ENCODE data around the gene SLC9C2.
"Not testable (repeated sequence)": the region's sequence is repeated elsewhere in the genome, so short reads cannot be mapped to it uniquely, and the experiment has no call there.

SLC9C2 gene

DNA sequence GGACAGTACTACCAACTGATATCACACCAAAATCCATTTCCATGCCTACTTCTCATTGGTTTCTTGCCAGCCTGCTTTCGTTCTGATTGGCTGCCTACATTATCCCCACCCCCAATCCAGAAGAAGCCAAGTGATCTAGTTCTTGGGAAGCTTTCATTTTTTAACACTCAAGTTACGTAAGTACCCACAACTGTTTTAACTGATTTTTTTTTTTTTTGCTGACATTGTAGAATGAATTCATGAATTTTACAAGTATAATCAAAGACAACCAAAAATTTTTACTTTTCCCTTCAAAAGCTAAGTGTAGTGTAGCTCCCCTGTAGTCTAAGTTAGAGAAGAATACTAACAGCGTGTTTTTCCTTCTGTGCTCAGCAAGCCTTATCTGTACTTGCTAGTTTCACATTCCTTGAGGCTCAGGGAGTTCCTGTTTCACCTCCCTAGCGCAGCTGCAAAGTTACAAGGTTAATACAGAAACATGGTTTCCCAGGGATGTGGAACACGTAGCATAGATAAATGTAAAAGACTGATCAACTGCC is at the start of gene SLC9C2:
SLC9C2 (minus strand) TSS at position 17 of the 536 bp plus-strand sequence. CDS start 1,296 bp downstream, outside the sequence.
- no peak for DNase-seq (ENCODE audit: low read depth in 1 of 2, low spot score in 1 of 2)

DNA sequence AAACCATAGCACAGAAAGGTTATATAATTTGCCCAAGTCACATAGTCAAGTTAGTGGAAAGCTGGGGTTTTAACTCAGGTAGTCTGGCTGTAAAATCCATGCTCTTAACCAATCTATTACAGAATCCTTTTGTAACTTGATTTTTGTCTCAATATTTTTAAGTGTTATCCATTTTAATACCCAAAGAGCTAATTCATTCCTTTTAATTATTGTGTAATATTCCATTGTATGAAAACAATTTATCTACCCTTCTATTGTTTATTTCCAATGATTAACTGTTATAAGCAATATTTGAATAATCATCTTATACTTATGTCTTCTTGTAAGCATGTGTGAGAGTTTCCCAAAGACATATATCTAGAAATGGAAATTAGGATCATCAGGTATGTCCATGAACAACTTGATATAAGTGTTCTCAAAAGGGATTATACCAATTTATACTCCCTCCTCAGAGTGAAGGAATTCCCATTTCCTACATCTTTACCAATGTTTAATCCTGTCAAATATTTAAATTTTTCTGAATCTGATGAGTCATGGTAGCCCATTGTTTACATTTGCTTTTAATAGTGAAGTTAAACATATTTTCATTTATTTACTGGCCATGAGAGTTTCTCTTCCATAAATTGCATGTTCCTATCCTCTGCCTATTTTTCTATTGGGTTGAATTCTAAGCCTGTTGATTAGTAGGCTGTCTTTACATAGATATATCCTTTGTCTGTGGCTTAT is 46.2 kb upstream of the SLC9C2 start:
- no peak for DNase-seq (ENCODE audit: low read depth in 1 of 2, low spot score in 1 of 2)

- DNase-seq (ENCODE audit: low read depth in 1 of 2, low spot score in 1 of 2), result no peak
Measured at GRCh38 chr1:173646656-173647055, 43.8 kb upstream of the SLC9C2 start.

DNA sequence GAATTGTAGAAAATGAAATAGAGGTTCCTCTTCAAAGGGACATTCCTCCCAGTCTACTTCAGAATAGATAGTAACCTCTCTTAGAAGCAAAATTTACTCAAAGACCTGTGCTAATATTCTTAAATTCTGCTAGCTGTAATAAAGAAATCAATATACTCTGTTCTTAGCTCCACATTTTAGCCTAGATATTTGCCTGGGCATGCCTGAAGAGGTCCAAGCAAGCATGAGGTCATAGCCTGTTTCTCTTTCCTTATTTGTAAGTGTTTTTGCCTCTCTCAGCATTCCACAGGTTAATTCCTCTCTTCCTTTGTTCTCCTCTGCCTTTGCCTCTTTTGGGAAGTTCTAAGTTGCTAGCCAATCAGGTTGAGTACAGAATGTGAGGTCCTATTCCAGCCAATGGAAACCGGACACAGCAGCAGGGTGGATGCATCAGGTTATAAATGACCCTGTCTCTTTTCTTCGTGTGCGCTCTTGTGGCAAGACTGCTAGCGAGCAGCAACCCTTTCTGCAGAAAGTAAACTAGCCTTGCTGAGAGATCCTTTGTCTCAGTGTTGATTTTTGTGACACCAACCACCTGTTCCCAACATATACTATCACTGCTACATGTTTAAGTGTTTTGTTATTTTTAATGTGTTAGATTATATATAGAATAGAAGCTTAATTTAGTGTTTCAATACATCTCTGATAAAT is 39.7 kb upstream of the SLC9C2 start:
- not testable (repeated sequence) for DNase-seq (ENCODE audit: low read depth in 1 of 2, low spot score in 1 of 2)

GRCh38 chr1:173639102-173639501 is 36.2 kb upstream of the SLC9C2 start:
- no peak for DNase-seq (ENCODE audit: low read depth in 1 of 2, low spot score in 1 of 2)

- DNase-seq (ENCODE audit: low read depth in 1 of 2, low spot score in 1 of 2), result no peak
Measured at GRCh38 chr1:173638043-173639021, 35.5 kb upstream of the SLC9C2 start.

- DNase-seq (ENCODE audit: low read depth in 1 of 2, low spot score in 1 of 2), result not testable (repeated sequence)
Measured at GRCh38 chr1:173637236-173638042, 34.6 kb upstream of the SLC9C2 start.

- no peak for DNase-seq (ENCODE audit: low read depth in 1 of 2, low spot score in 1 of 2)
Measured at GRCh38 chr1:173635116-173635515, 32.2 kb upstream of the SLC9C2 start, which contains the start of gene TEX50. TSS of gene TEX50 (plus strand) at chr1:173635338. CDS start at chr1:173635522, 184 bp downstream.

- DNase-seq (ENCODE audit: low read depth in 1 of 2, low spot score in 1 of 2), result no peak
Measured at GRCh38 chr1:173628888-173629287, 26.0 kb upstream of the SLC9C2 start.

- DNase-seq (ENCODE audit: low read depth in 1 of 2, low spot score in 1 of 2), result no peak
Measured at GRCh38 chr1:173627269-173627668, 24.4 kb upstream of the SLC9C2 start.

DNA sequence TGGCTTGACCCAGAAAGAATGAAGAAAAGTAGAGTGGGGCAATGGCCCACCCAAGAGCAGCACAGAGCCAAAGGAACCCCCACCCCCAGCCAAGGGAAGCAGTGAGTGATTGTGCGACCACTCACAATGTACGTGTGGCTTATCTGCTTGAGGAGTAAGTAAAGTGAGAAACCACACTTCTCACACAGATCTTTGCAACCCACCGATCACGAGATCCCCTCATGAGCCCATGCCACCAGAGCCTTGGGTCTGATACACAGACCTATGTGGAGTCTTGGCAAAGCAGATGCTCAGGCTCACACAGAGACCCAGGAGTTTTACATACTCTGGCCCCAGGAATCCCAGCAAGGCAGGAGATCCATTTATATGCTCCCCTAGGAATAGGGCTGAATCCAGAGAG is 14.0 kb upstream of the SLC9C2 start:
- no peak for DNase-seq (ENCODE audit: low read depth in 1 of 2, low spot score in 1 of 2)

GRCh38 chr1:173613086-173613485 is 10.2 kb upstream of the SLC9C2 start:
- not testable (repeated sequence) for DNase-seq (ENCODE audit: low read depth in 1 of 2, low spot score in 1 of 2)

DNA sequence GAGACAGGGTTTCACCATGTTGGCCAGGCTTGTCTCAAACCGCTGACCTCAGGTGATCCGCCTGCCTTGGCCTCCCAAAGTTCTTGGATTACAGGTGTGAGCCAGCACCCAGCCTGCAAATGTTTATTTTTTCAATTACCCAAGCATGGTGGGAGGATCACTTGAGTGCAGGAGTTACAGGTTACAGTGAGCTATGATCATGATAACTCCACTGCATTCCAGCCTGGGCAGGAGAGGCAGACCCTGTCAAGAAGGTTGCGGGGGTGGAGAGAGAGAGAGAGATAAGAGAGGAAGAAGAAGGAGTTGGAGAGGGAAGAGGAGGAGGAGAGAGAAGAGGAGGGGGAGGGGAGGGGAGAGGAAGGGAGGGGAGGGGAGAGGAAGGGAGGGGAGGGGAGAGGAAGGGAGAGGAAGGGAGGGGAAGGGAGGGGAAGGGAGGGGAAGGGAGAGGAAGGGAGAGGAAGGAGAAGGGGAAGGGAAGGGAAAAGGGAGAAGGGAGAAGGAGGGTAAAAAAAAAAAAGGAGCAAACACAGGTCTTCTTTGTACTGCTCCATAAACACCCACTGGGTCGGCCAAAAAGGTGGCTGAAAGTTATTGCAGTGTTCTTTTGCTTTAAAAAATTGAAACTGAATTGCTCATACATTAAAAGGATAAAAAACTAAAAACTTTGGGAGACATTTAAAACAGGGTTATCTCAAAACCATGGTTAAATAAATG is 5.8 kb upstream of the SLC9C2 start:
- DNase-seq (ENCODE audit: low read depth in 1 of 2, low spot score in 1 of 2), result no peak

GRCh38 chr1:173601588-173601987 is 1.3 kb downstream of the SLC9C2 start:
- no peak for DNase-seq (ENCODE audit: low read depth in 1 of 2, low spot score in 1 of 2)

GRCh38 chr1:173596097-173596825 is 6.6 kb downstream of the SLC9C2 start:
- no peak for DNase-seq (ENCODE audit: low read depth in 1 of 2, low spot score in 1 of 2)

DNA sequence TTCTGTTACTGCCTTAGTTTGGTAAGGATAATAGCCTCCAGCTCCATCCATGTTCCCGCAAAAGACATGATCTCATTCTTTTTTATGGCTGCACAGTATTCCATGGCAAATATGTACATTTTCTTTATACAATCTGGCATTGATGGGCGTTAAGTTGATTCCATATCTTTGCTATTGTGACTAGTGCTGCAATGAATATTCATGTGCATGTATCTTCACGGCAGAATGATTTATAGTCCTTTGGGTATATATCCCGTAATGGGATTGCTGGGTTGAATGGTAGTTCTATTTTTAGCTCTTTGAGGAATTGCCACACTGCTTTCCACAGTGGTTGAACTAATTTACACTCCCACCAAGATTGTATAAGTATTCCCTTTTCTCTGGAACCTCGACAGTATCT is 11.7 kb downstream of the SLC9C2 start:
- not testable (repeated sequence) for DNase-seq (ENCODE audit: low read depth in 1 of 2, low spot score in 1 of 2)

- no peak for DNase-seq (ENCODE audit: low read depth in 1 of 2, low spot score in 1 of 2)
Measured at GRCh38 chr1:173590557-173590956, 12.3 kb downstream of the SLC9C2 start.

- DNase-seq (ENCODE audit: low read depth in 1 of 2, low spot score in 1 of 2), result no peak
Measured at GRCh38 chr1:173581383-173582079, 21.3 kb downstream of the SLC9C2 start.
